ENCODE results near the gene COL6A2. TPM values are rescaled to one million over a fixed set of nuclear protein-coding genes. Genes with fewer than 3 reads are reported as not detected.
A peak's percentile ranks its signal among the peaks of the same experiment; 100 is the strongest.
"Not testable (repeated sequence)": the region's sequence is repeated elsewhere in the genome, so short reads cannot be mapped to it uniquely, and the experiment has no call there.

The COL6A2 gene
- total RNA-seq, 2 experiments from 2014 or later, result 6.7 to 8.4 TPM

- Mint-ChIP-seq H3K4me3 (peak overlapping the region; percentile 41), H3K4me1 (ENCODE audit: low read depth) (no peaks in the 10 kb centered on the region), H3K36me3 (ENCODE audit: low read depth) (no peaks in the 10 kb centered on the region), H3K27me3 (ENCODE audit: low read depth) (no peaks in the 10 kb centered on the region), H3K9me3 (no peaks in the 10 kb centered on the region), H3K27ac (no peak overlapping the region)
- CTCF ChIA-PET, result no interaction called here
- DNase-seq, result no peak
- intact Hi-C loops (cut with micrococcal nuclease), result no loop called here
Measured at GRCh38 chr21:46160907-46161632, 63.2 kb downstream of the COL6A2 start.

- H3K4me3 Mint-ChIP-seq, result no peak overlapping the region
- H3K36me3 Mint-ChIP-seq (ENCODE audit: low read depth), result no peaks in the 10 kb centered on the region
- no peaks in the 10 kb centered on the region for H3K27me3 Mint-ChIP-seq (ENCODE audit: low read depth)
- no peak for DNase-seq
- H3K27ac Mint-ChIP-seq, result no peak overlapping the region
- no peaks in the 10 kb centered on the region for H3K9me3 Mint-ChIP-seq
- no peaks in the 10 kb centered on the region for H3K4me1 Mint-ChIP-seq (ENCODE audit: low read depth)
- CTCF ChIA-PET, result no interaction called here
- intact Hi-C loops (cut with micrococcal nuclease), result no loop called here
Measured at GRCh38 chr21:46161633-46162592, 64.0 kb downstream of the COL6A2 start.

- CTCF ChIA-PET, result no interaction called here
- H3K27ac Mint-ChIP-seq, result no peak overlapping the region
- intact Hi-C loops (cut with micrococcal nuclease), result no loop called here
Measured at GRCh38 chr21:46163380-46163779, 65.5 kb downstream of the COL6A2 start.

GRCh38 chr21:46165098-46165497 lies 67.2 kb downstream of the COL6A2 start:
- H3K36me3 Mint-ChIP-seq (ENCODE audit: low read depth), result no peaks in the 10 kb centered on the region
- H3K27me3 Mint-ChIP-seq (ENCODE audit: low read depth), result no peaks in the 10 kb centered on the region
- no peak overlapping the region for H3K27ac Mint-ChIP-seq
- CTCF ChIA-PET, result no interaction called here
- H3K4me1 Mint-ChIP-seq (ENCODE audit: low read depth), result no peaks in the 10 kb centered on the region
- H3K9me3 Mint-ChIP-seq, result no peaks in the 10 kb centered on the region
- no peak for DNase-seq
- no peak overlapping the region for H3K4me3 Mint-ChIP-seq
- intact Hi-C loops (cut with micrococcal nuclease), result no loop called here

More at GRCh38 chr21:46163380-46163779, 65.5 kb downstream of the COL6A2 start:
- Mint-ChIP-seq H3K36me3 (ENCODE audit: low read depth) (no peaks in the 10 kb centered on the region), H3K4me1 (ENCODE audit: low read depth) (no peaks in the 10 kb centered on the region), H3K4me3 (no peak overlapping the region), H3K9me3 (no peaks in the 10 kb centered on the region), H3K27me3 (ENCODE audit: low read depth) (no peaks in the 10 kb centered on the region)
- DNase-seq, result no peak

GRCh38 chr21:46168238-46168637 lies 70.3 kb downstream of the COL6A2 start:
- Mint-ChIP-seq H3K9me3 (no peaks in the 10 kb centered on the region), H3K4me1 (ENCODE audit: low read depth) (peaks cover 6% of the 10 kb centered on the region), H3K4me3 (no peak overlapping the region), H3K27ac (no peak overlapping the region), H3K36me3 (ENCODE audit: low read depth) (no peaks in the 10 kb centered on the region), H3K27me3 (ENCODE audit: low read depth) (no peaks in the 10 kb centered on the region)
- CTCF ChIA-PET, result interaction anchor here (0.9 to 1.1 kb wide), 2 partner anchors 25 to 77 kb away, joined by 3 read pairs; no protein-coding TSS in a partner anchor
- DNase-seq, result no peak
- intact Hi-C loops (cut with micrococcal nuclease), result no loop called here

GRCh38 chr21:46168659-46169386 lies 70.9 kb downstream of the COL6A2 start:
- Mint-ChIP-seq H3K27ac (no peak overlapping the region), H3K9me3 (peaks cover 2% of the 10 kb centered on the region), H3K36me3 (ENCODE audit: low read depth) (no peaks in the 10 kb centered on the region), H3K4me3 (no peak overlapping the region), H3K27me3 (ENCODE audit: low read depth) (no peaks in the 10 kb centered on the region), H3K4me1 (ENCODE audit: low read depth) (peaks cover 6% of the 10 kb centered on the region)
- CTCF ChIA-PET, result interaction anchor here (0.9 to 1.1 kb wide), 2 partner anchors 25 to 77 kb away, joined by 3 read pairs; no protein-coding TSS in a partner anchor
- intact Hi-C loops (cut with micrococcal nuclease), result no loop called here
- DNase-seq, result no peak

GRCh38 chr21:46170436-46171193 lies 72.7 kb downstream of the COL6A2 start:
- DNase-seq; H3K4me1 Mint-ChIP-seq (ENCODE audit: low read depth); H3K36me3 Mint-ChIP-seq (ENCODE audit: low read depth); CTCF ChIA-PET; H3K4me3 Mint-ChIP-seq; intact Hi-C loops (cut with micrococcal nuclease); H3K27me3 Mint-ChIP-seq (ENCODE audit: low read depth): not testable (repeated sequence)
- peak overlapping the region; percentile 57 for H3K27ac Mint-ChIP-seq
- peaks cover 14% of the 10 kb centered on the region for H3K9me3 Mint-ChIP-seq

GRCh38 chr21:46171585-46171984 lies 73.7 kb downstream of the COL6A2 start:
- Mint-ChIP-seq H3K4me1 (ENCODE audit: low read depth) (peaks cover 6% of the 10 kb centered on the region), H3K27ac (no peak overlapping the region), H3K36me3 (ENCODE audit: low read depth) (peaks cover 2% of the 10 kb centered on the region), H3K4me3 (no peak overlapping the region), H3K27me3 (ENCODE audit: low read depth) (no peaks in the 10 kb centered on the region), H3K9me3 (peaks cover 20% of the 10 kb centered on the region)
- intact Hi-C loops (cut with micrococcal nuclease), result no loop called here
- CTCF ChIA-PET, result no interaction called here
- DNase-seq, result no peak

- Mint-ChIP-seq H3K4me1 (ENCODE audit: low read depth) (peaks cover 6% of the 10 kb centered on the region), H3K9me3 (peaks cover 23% of the 10 kb centered on the region), H3K27ac (no peak overlapping the region), H3K36me3 (ENCODE audit: low read depth) (peaks cover 2% of the 10 kb centered on the region), H3K4me3 (no peak overlapping the region), H3K27me3 (ENCODE audit: low read depth) (no peaks in the 10 kb centered on the region)
- intact Hi-C loops (cut with micrococcal nuclease), result no loop called here
- CTCF ChIA-PET, result no interaction called here
- no peak for DNase-seq
Measured at GRCh38 chr21:46171996-46172862, 74.3 kb downstream of the COL6A2 start.

GRCh38 chr21:46172863-46173528 lies 75.1 kb downstream of the COL6A2 start:
- Mint-ChIP-seq H3K36me3 (ENCODE audit: low read depth) (peaks cover 2% of the 10 kb centered on the region), H3K27ac (no peak overlapping the region), H3K4me3 (no peak overlapping the region), H3K4me1 (ENCODE audit: low read depth) (peaks cover 6% of the 10 kb centered on the region), H3K27me3 (ENCODE audit: low read depth) (no peaks in the 10 kb centered on the region), H3K9me3 (peaks cover 23% of the 10 kb centered on the region)
- intact Hi-C loops (cut with micrococcal nuclease), result no loop called here
- no peak for DNase-seq
- CTCF ChIA-PET, result no interaction called here

GRCh38 chr21:46173573-46173972 lies 75.7 kb downstream of the COL6A2 start:
- H3K27ac Mint-ChIP-seq, result no peak overlapping the region
- CTCF ChIA-PET, result no interaction called here
- H3K36me3 Mint-ChIP-seq (ENCODE audit: low read depth), result peaks cover 2% of the 10 kb centered on the region
- peaks cover 6% of the 10 kb centered on the region for H3K4me1 Mint-ChIP-seq (ENCODE audit: low read depth)
- H3K9me3 Mint-ChIP-seq, result peaks cover 23% of the 10 kb centered on the region
- no peak for DNase-seq
- no peaks in the 10 kb centered on the region for H3K27me3 Mint-ChIP-seq (ENCODE audit: low read depth)
- no peak overlapping the region for H3K4me3 Mint-ChIP-seq
- intact Hi-C loops (cut with micrococcal nuclease), result no loop called here

Data from activated naive CD4-positive, alpha-beta T cell treated with anti-CD3 and anti-CD28 coated beads for 36 hours (primary cell).